ENCODE measurements around the gene ATXN1. TPM values are rescaled to one million over a fixed set of nuclear protein-coding genes. Genes with fewer than 3 reads are reported as not detected.

Gene ATXN1
- total RNA-seq, 4 donors from 2014 or later = 42.4 to 74.9 (median 52.1) TPM

DNA sequence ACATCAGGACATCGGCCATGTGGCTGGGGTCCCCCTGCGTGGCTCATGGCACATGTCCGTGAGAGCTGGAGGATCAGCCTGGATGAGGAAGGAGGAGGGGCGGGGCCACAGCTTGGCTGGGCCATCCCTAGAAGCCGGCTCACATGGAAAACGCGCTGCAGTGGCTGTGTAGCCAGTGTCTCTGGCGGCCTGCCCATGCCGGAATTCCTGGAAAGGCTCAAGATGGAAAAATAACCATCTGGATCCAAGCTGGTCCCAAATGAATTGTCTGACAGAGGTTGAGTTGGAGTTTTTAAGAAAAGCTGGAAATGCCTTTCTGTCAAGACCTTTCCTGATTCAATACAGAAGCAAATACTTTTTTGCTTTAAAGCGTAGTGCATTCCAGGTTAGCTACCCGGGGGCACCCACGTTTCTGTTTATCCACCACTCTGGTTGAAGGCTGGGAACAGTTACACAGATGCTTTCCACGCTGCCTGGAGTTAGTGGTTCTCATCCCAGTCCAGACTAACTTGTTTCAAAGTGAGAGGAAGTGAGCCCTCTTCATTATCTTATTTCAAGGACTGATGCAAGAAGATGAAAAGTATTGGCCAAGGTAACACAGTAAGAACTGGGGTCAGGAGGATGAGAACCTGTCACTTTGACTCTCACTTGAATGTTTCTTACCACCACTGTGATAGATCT is 423.8 kb downstream of the ATXN1 start:
- 6% methylated on average over 11 of the region's 13 CpGs for WGBS
- H3K36me3 ChIP-seq = no peaks in the 10 kb centered on the region
- no peaks in the 10 kb centered on the region for H3K27me3 ChIP-seq
- peak; percentile 96 for DNase-seq (ENCODE audit: extremely low spot score)
- peak overlapping the region in 3 of 4 donors; percentile 32 to 52 (median 45) for H3K27ac ChIP-seq (replicated peaks in 1 of 4)
- H3K9me3 ChIP-seq = no peaks in the 10 kb centered on the region
- intact Hi-C loops (cut with DNase I) = loop anchor here (10.0 kb wide), 1 partner anchor 627 kb away; no protein-coding TSS in a partner anchor
- H3K4me3 ChIP-seq = no peak overlapping the region
- peaks cover 56 to 62% (median 61%) of the 10 kb centered on the region in 4 donors for H3K4me1 ChIP-seq
- TF ChIP-seq POLR2AphosphoS5 (IDR thresholded peaks at IDR 0.05) = peak; percentile 69 to 83
- TF ChIP-seq POLR2A (IDR thresholded peaks at IDR 0.05; ENCODE audit: low read depth) = no peak
- TF ChIP-seq EP300 (IDR thresholded peaks at IDR 0.05) = no peak

DNA sequence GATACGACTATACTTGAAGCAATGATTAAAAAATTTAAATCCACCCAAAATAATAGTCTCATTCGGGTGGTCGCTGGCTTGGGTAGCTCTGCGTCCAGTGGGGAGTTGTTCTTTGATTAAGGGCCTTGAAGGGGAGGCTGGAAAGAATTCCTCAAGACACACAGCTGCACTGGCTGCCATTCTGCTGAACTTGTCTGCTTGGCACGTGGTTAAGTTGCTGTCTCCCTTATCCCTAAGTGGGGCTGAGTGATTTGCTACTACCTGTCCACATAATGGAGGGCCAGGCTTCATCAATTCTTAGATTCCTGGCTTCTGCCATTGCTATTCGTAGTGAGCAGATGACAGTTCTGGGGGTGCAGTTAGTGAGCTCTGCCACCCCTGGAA is 424.4 kb downstream of the ATXN1 start:
- no peak for TF ChIP-seq POLR2A (IDR thresholded peaks at IDR 0.05; ENCODE audit: low read depth)
- no peak for TF ChIP-seq EP300 (IDR thresholded peaks at IDR 0.05)
- TF ChIP-seq POLR2AphosphoS5 (IDR thresholded peaks at IDR 0.05) = no peak
- TF ChIP-seq, protein P1, sequence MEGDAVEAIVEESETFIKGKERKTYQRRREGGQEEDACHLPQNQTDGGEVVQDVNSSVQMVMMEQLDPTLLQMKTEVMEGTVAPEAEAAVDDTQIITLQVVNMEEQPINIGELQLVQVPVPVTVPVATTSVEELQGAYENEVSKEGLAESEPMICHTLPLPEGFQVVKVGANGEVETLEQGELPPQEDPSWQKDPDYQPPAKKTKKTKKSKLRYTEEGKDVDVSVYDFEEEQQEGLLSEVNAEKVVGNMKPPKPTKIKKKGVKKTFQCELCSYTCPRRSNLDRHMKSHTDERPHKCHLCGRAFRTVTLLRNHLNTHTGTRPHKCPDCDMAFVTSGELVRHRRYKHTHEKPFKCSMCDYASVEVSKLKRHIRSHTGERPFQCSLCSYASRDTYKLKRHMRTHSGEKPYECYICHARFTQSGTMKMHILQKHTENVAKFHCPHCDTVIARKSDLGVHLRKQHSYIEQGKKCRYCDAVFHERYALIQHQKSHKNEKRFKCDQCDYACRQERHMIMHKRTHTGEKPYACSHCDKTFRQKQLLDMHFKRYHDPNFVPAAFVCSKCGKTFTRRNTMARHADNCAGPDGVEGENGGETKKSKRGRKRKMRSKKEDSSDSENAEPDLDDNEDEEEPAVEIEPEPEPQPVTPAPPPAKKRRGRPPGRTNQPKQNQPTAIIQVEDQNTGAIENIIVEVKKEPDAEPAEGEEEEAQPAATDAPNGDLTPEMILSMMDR (IDR thresholded peaks at IDR 0.05) = no peak
- intact Hi-C loops (cut with DNase I) = loop anchor here (10.0 kb wide), 1 partner anchor 628 kb away; no protein-coding TSS in a partner anchor
- H3K27ac ChIP-seq (replicated peaks in 1 of 4) = peak overlapping the region in 1 of 4 donors; percentile 45
- H3K4me3 ChIP-seq = no peak overlapping the region
- 65% methylated on average over 6 of the region's 6 CpGs for WGBS
- H3K9me3 ChIP-seq = no peaks in the 10 kb centered on the region
- H3K27me3 ChIP-seq = no peaks in the 10 kb centered on the region
- DNase-seq (ENCODE audit: extremely low spot score) = no peak
- no peaks in the 10 kb centered on the region for H3K36me3 ChIP-seq
- peaks cover 60 to 66% (median 65%) of the 10 kb centered on the region in 4 donors for H3K4me1 ChIP-seq

DNA sequence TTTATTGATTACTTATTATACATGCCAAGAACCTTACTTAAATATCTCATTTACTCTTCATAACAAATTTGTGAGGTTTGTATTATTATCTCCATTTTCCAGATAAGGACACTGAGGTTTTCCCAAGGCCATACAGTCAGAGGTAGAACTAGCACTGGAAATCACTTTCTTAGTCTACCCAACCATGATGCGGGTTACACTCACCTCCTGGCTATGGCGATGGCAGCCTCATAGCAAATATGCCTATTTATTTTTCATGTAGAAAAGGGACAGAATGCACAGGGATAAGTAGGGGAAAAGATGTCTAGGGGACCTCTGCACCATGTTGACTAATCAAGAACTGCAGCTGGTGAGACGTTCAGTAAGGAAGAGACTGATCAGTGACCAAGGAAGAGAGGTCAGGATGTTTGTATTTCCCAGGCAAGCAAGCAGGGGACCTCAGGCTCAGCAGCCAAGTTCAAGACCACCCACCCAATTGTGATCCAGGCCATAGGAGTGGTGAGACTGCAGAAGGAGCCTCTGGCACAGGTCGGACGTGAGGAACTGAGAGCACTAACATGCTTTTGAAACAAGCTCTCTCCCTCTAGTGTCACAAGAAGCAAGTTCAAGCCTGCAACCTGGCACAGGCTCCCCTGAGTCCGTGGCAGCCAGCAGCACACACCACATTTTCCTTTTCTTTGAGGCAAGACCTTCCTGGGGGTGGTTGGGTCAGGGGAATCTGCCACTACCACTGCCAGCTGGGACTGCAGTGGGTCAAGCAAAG is 425.0 kb downstream of the ATXN1 start:
- 100% methylated on average over 3 of the region's 6 CpGs for WGBS
- intact Hi-C loops (cut with DNase I) = loop anchor here (10.0 kb wide), 1 partner anchor 629 kb away; no protein-coding TSS in a partner anchor
- Histone ChIP-seq H3K4me3 (no peak overlapping the region), H3K36me3 (no peaks in the 10 kb centered on the region), H3K27ac (replicated peaks in 1 of 4) (no peak overlapping the region), H3K4me1 (peaks cover 66 to 73% (median 71%) of the 10 kb centered on the region in 4 donors), H3K9me3 (no peaks in the 10 kb centered on the region), H3K27me3 (no peaks in the 10 kb centered on the region)
- DNase-seq (ENCODE audit: extremely low spot score) = no peak
- TF ChIP-seq POLR2A (IDR thresholded peaks at IDR 0.05; ENCODE audit: low read depth) = no peak
- TF ChIP-seq POLR2AphosphoS5 (IDR thresholded peaks at IDR 0.05) = no peak
- TF ChIP-seq, protein P1 (IDR thresholded peaks at IDR 0.05) = no peak
- TF ChIP-seq EP300 (IDR thresholded peaks at IDR 0.05) = no peak

DNA sequence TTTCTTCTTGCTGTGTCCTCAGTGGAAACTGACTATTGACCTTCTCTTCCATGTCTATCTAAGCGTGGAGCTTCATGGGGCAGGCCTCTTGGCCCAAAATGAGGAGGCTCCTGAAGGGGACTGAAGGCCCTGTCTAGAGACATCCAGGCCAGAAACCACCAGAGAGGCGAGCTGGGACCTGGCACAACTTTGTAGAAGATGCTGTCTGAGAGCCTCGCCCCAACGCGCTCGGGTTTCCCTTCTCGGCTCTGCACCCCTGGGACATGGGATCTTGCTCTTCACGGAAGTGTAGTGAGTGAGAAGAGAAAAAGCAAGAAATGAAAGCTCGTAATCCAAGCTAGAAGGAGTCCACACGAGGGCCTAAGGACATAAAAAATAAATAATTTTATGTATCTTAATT is 426.1 kb downstream of the ATXN1 start:
- Histone ChIP-seq H3K4me1 (peaks cover 66 to 75% (median 74%) of the 10 kb centered on the region in 4 donors), H3K4me3 (no peak overlapping the region), H3K36me3 (no peaks in the 10 kb centered on the region), H3K27me3 (no peaks in the 10 kb centered on the region), H3K9me3 (no peaks in the 10 kb centered on the region), H3K27ac (replicated peaks in 1 of 4) (no peak overlapping the region)
- 91% methylated on average over 10 of the region's 10 CpGs for WGBS
- intact Hi-C loops (cut with DNase I) = loop anchor here (10.0 kb wide), 1 partner anchor 630 kb away; no protein-coding TSS in a partner anchor
- TF ChIP-seq POLR2AphosphoS5 (IDR thresholded peaks at IDR 0.05) (no peak), EP300 (IDR thresholded peaks at IDR 0.05) (no peak), POLR2A (IDR thresholded peaks at IDR 0.05; ENCODE audit: low read depth) (no peak)
- TF ChIP-seq, protein P1 (IDR thresholded peaks at IDR 0.05) = no peak
- no peak for DNase-seq (ENCODE audit: extremely low spot score)

DNA sequence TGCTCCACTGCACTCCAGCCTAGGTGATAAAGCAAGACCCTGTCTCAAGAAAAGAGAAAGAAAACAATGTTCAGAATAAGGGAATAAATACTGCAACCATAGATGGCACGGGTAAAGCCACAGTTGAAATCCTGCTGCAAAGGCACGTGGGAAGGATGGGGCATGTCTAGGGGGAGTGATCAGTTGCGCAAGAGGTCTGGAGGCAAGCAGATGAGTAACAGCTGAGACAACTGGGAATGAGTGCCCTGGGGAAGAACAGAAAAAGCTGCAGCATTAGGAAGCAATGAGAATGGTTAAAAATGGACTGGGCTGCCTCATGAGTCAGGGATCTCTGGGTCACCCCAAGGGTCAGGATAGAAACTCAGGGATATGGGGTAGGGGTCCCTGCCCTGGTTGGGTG is 426.6 kb downstream of the ATXN1 start:
- 66% methylated on average over 3 of the region's 3 CpGs for WGBS
- H3K4me3 ChIP-seq = no peak overlapping the region
- DNase-seq (ENCODE audit: extremely low spot score) = no peak
- no peaks in the 10 kb centered on the region for H3K36me3 ChIP-seq
- H3K9me3 ChIP-seq = no peaks in the 10 kb centered on the region
- peaks cover 66 to 75% (median 74%) of the 10 kb centered on the region in 4 donors for H3K4me1 ChIP-seq
- H3K27me3 ChIP-seq = no peaks in the 10 kb centered on the region
- TF ChIP-seq EP300 (IDR thresholded peaks at IDR 0.05) = no peak
- TF ChIP-seq, protein P1 (IDR thresholded peaks at IDR 0.05) = no peak
- no peak for TF ChIP-seq POLR2A (IDR thresholded peaks at IDR 0.05; ENCODE audit: low read depth)
- peak; percentile 52 to 63 for TF ChIP-seq POLR2AphosphoS5 (IDR thresholded peaks at IDR 0.05)
- intact Hi-C loops (cut with DNase I) = loop anchor here (5.0 to 10.0 kb wide), 3 partner anchors 178 to 630 kb away; partner anchors contain the start of gene ATXN1
- no peak overlapping the region for H3K27ac ChIP-seq (replicated peaks in 1 of 4)
